D721Med (cell line): ENCODE measurements around the gene C6orf136.
A peak's percentile ranks its signal among the peaks of the same experiment; 100 is the strongest.

Experiments
- DNase-seq: peaks from one replicate; pipeline ENCODE4 v3.0.0; 2011; ENCODE audit warnings: low spot score; ENCODE audit not compliant: insufficient read length
- FAIRE-seq: peaks from 2 replicates; lab custom pipeline; 2011; peaks lifted over from hg19 to GRCh38; lab: Jason Lieb, UNC
- CTCF ChIP-seq: IDR thresholded peaks from 2 replicates; pipeline ENCODE4 v1.5.1; 2012; ENCODE audit warnings: mild to moderate bottlenecking, control low read depth; ENCODE audit not compliant: insufficient read depth; ENCODE audit errors: missing control alignments

The C6orf136 gene

GRCh38 chr6:30601815-30602641 is 44.9 kb upstream of the C6orf136 start:
- FAIRE-seq, result no peak
- no peak for DNase-seq
- TF ChIP-seq CTCF, result no peak

GRCh38 chr6:30603961-30604360 is 43.0 kb upstream of the C6orf136 start:
- DNase-seq (no peak), FAIRE-seq (no peak)
- no peak for TF ChIP-seq CTCF

GRCh38 chr6:30610065-30610464 is 36.9 kb upstream of the C6orf136 start:
- no peak for TF ChIP-seq CTCF
- DNase-seq, result no peak
- no peak for FAIRE-seq

- no peak for FAIRE-seq
- no peak for DNase-seq
- no peak for TF ChIP-seq CTCF
Observed at GRCh38 chr6:30611150-30611855, 35.6 kb upstream of the C6orf136 start.

GRCh38 chr6:30611856-30612194 is 35.1 kb upstream of the C6orf136 start:
- DNase-seq (no peak), FAIRE-seq (no peak)
- TF ChIP-seq CTCF, result no peak

GRCh38 chr6:30612213-30612612 is 34.7 kb upstream of the C6orf136 start:
- TF ChIP-seq CTCF, result peak; percentile 19
- FAIRE-seq (no peak), DNase-seq (no peak)
